ENCODE results near the gene CDC42BPB.

The CDC42BPB gene

GRCh38 chr14:103078420-103078749 is 21.0 kb upstream of the CDC42BPB start:
- Histone ChIP-seq H3K36me3 (no peaks in the 10 kb centered on the region), H3K4me2 (peak overlapping the region in 1 of 11 experiments; percentile 20; a peak in 2 of 22 replicates), H3K27me3 (no peaks in the 10 kb centered on the region), H3K9ac (no peak overlapping the region), H3K27ac (no peak overlapping the region), H3K4me1 (peaks cover 15 to 39% (median 28%) of the 10 kb centered on the region in 10 experiments; a peak in 18 of 20 replicates), H3K4me3 (no peak overlapping the region), H4K20me1 (no peaks in the 10 kb centered on the region), H3K9me3 (replicated peaks in 1 of 11) (no peaks in the 10 kb centered on the region)
- no peak for TF ChIP-seq Cebpa-rat (IDR thresholded peaks at IDR 0.05)

- H3K27ac ChIP-seq: peak overlapping the region in 5 of 11 experiments; percentile 29 to 83 (median 68); a peak in 9 of 22 replicates
- peak overlapping the region; percentile 42 to 76 (median 66); a peak in 15 of 22 replicates for H3K9ac ChIP-seq
- H3K36me3 ChIP-seq: no peaks in the 10 kb centered on the region
- TF ChIP-seq Cebpa-rat (IDR thresholded peaks at IDR 0.05): no peak
- H3K4me1 ChIP-seq: peaks cover 15 to 48% (median 31%) of the 10 kb centered on the region in 10 experiments; a peak in 18 of 20 replicates
- no peaks in the 10 kb centered on the region for H3K27me3 ChIP-seq
- peak overlapping the region; percentile 71 to 99 (median 79) for H3K4me2 ChIP-seq
- H3K9me3 ChIP-seq (replicated peaks in 1 of 11): no peaks in the 10 kb centered on the region
- 0 out of 22 replicates have a peak, but pooled peaks cover 0 to 7% (median 0%) of the 10 kb centered on the region in 11 experiments for H4K20me1 ChIP-seq
- H3K4me3 ChIP-seq: peak overlapping the region; percentile 47 to 70 (median 55); a peak in 13 of 20 replicates
These were observed 17.5 kb upstream of the CDC42BPB start for GRCh38 chr14:103074729-103075367.

GRCh38 chr14:103073876-103074728 is 16.8 kb upstream of the CDC42BPB start:
- no peaks in the 10 kb centered on the region for H3K9me3 ChIP-seq (replicated peaks in 1 of 11)
- no peak for TF ChIP-seq Cebpa-rat (IDR thresholded peaks at IDR 0.05)
- H3K9ac ChIP-seq: peak overlapping the region in 1 of 11 experiments; percentile 15; a peak in 3 of 22 replicates
- peak overlapping the region in 2 of 11 experiments; percentile 13 to 83; a peak in 3 of 22 replicates for H3K27ac ChIP-seq
- no peaks in the 10 kb centered on the region for H3K27me3 ChIP-seq
- H3K4me3 ChIP-seq: no peak overlapping the region
- H3K4me2 ChIP-seq: peak overlapping the region in 10 of 11 experiments; percentile 13 to 99 (median 60); a peak in 17 of 22 replicates
- H3K4me1 ChIP-seq: peaks cover 15 to 48% (median 31%) of the 10 kb centered on the region in 10 experiments; a peak in 18 of 20 replicates
- 0 out of 22 replicates have a peak, but pooled peaks cover 0 to 7% (median 0%) of the 10 kb centered on the region in 11 experiments for H4K20me1 ChIP-seq
- H3K36me3 ChIP-seq: no peaks in the 10 kb centered on the region

GRCh38 chr14:103073367-103073875 is 16.1 kb upstream of the CDC42BPB start:
- TF ChIP-seq Cebpa-rat (IDR thresholded peaks at IDR 0.05): no peak
- no peaks in the 10 kb centered on the region for H3K27me3 ChIP-seq
- no peak overlapping the region for H3K27ac ChIP-seq
- 0 out of 22 replicates have a peak overlapping the region, but pooled peaks of 1 of the 11 experiments have one; percentile 8 for H3K9ac ChIP-seq
- H3K4me3 ChIP-seq: no peak overlapping the region
- peak overlapping the region in 9 of 11 experiments; percentile 13 to 99 (median 41); a peak in 10 of 22 replicates for H3K4me2 ChIP-seq
- peaks cover 10 to 50% (median 26%) of the 10 kb centered on the region in 10 experiments; a peak in 18 of 20 replicates for H3K4me1 ChIP-seq
- H4K20me1 ChIP-seq: 0 out of 22 replicates have a peak, but pooled peaks cover 0 to 7% (median 0%) of the 10 kb centered on the region in 11 experiments
- no peaks in the 10 kb centered on the region for H3K9me3 ChIP-seq (replicated peaks in 1 of 11)
- no peaks in the 10 kb centered on the region for H3K36me3 ChIP-seq

GRCh38 chr14:103072595-103073366 is 15.4 kb upstream of the CDC42BPB start:
- no peak overlapping the region for H3K27ac ChIP-seq
- peaks cover 7 to 55% (median 25%) of the 10 kb centered on the region in 10 experiments; a peak in 18 of 20 replicates for H3K4me1 ChIP-seq
- H3K27me3 ChIP-seq: no peaks in the 10 kb centered on the region
- no peaks in the 10 kb centered on the region for H3K36me3 ChIP-seq
- H3K9ac ChIP-seq: no peak overlapping the region
- 0 out of 22 replicates have a peak, but pooled peaks cover 0 to 7% (median 0%) of the 10 kb centered on the region in 11 experiments for H4K20me1 ChIP-seq
- peak overlapping the region in 1 of 11 experiments; percentile 99; a peak in 1 of 22 replicates for H3K4me2 ChIP-seq
- H3K9me3 ChIP-seq (replicated peaks in 1 of 11): no peaks in the 10 kb centered on the region
- no peak for TF ChIP-seq Cebpa-rat (IDR thresholded peaks at IDR 0.05)
- H3K4me3 ChIP-seq: no peak overlapping the region

- Histone ChIP-seq H3K27ac (no peak overlapping the region), H3K4me3 (no peak overlapping the region), H4K20me1 (0 out of 22 replicates have a peak, but pooled peaks cover 0 to 7% (median 0%) of the 10 kb centered on the region in 11 experiments), H3K9me3 (replicated peaks in 1 of 11) (no peaks in the 10 kb centered on the region), H3K36me3 (no peaks in the 10 kb centered on the region), H3K27me3 (no peaks in the 10 kb centered on the region), H3K4me2 (peak overlapping the region in 2 of 11 experiments; percentile 18 to 35; a peak in 4 of 22 replicates), H3K4me1 (peaks cover 6 to 64% (median 27%) of the 10 kb centered on the region in 10 experiments; a peak in 18 of 20 replicates), H3K9ac (no peak overlapping the region; a peak in 1 of 22 replicates)
- no peak for TF ChIP-seq Cebpa-rat (IDR thresholded peaks at IDR 0.05)
These were observed 14.3 kb upstream of the CDC42BPB start for GRCh38 chr14:103071544-103072251.

GRCh38 chr14:103070971-103071542 is 13.7 kb upstream of the CDC42BPB start:
- Histone ChIP-seq H3K27me3 (no peaks in the 10 kb centered on the region), H3K9ac (no peak overlapping the region), H3K4me3 (no peak overlapping the region), H4K20me1 (0 out of 22 replicates have a peak, but pooled peaks cover 0 to 7% (median 0%) of the 10 kb centered on the region in 11 experiments), H3K4me2 (peak overlapping the region in 2 of 11 experiments; percentile 18 to 35; a peak in 3 of 22 replicates), H3K36me3 (no peaks in the 10 kb centered on the region), H3K4me1 (peaks cover 6 to 64% (median 23%) of the 10 kb centered on the region in 10 experiments; a peak in 18 of 20 replicates), H3K9me3 (replicated peaks in 1 of 11) (no peaks in the 10 kb centered on the region), H3K27ac (no peak overlapping the region)
- TF ChIP-seq Cebpa-rat (IDR thresholded peaks at IDR 0.05): no peak
